ENCODE measurements around the gene ZNF316. TPM values are rescaled to one million over a fixed set of nuclear protein-coding genes. Genes with fewer than 3 reads are reported as not detected.

Gene ZNF316
- total and polyA plus RNA-seq, 10 of the 15 experiments (the other 5 are each of a cell fraction or from before 2014, with no cell fraction given): 0.03 to 28.9 (median 5.7) TPM

- H3K9ac ChIP-seq (ENCODE audit: control insufficient read depth, insufficient read depth, low read length): no peak overlapping the region
- H4K20me1 ChIP-seq (ENCODE audit: control insufficient read depth, insufficient read depth): no peaks in the 10 kb centered on the region; the same call in 1 of the 2 replicates
- no peak overlapping the region for H2AFZ ChIP-seq (ENCODE audit: control insufficient read depth, low read depth, low read length)
- intact Hi-C loops (cut with micrococcal nuclease; ENCODE audit: unreplicated experiment): no loop called here
- H3K4me1 ChIP-seq (ENCODE audit: control insufficient read depth, insufficient read depth, low read length): peaks cover 9% of the 10 kb centered on the region; the same call in 1 of the 2 replicates
- ChIA-PET POLR2A (no interaction called here), SMC1A (ENCODE audit: uncharacterized antibody, unreplicated experiment) (no interaction called here), CTCF (no interaction called here), RAD21 (ENCODE audit: unreplicated experiment) (no interaction called here)
- in situ Hi-C loops (cut with MboI): no loop called here
- H3K4me2 ChIP-seq (ENCODE audit: control insufficient read depth, insufficient read depth): no peak overlapping the region
- TF ChIP-seq STAT3 (IDR thresholded peaks at IDR 0.05; ENCODE audit: low read depth, low read length) (no peak), SPI1 (IDR thresholded peaks at IDR 0.05; ENCODE audit: borderline replicate concordance, insufficient read depth, low read depth, low read length) (no peak), ZNF592 (IDR thresholded peaks at IDR 0.05) (no peak)
- TF ChIP-seq, protein P1, sequence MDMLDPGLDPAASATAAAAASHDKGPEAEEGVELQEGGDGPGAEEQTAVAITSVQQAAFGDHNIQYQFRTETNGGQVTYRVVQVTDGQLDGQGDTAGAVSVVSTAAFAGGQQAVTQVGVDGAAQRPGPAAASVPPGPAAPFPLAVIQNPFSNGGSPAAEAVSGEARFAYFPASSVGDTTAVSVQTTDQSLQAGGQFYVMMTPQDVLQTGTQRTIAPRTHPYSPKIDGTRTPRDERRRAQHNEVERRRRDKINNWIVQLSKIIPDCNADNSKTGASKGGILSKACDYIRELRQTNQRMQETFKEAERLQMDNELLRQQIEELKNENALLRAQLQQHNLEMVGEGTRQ (IDR thresholded peaks at IDR 0.05; ENCODE audit: borderline replicate concordance, low read depth, low read length): no peak
- H3K4me3 ChIP-seq: no peak overlapping the region
- ATAC-seq: no peak
- H3K27me3 ChIP-seq (replicated peaks in 1 of 2; ENCODE audit: control insufficient read depth in 2 of 2, insufficient read depth in 2 of 2, low read length in 1 of 2): no peaks in the 10 kb centered on the region
- H3K79me2 ChIP-seq (ENCODE audit: control insufficient read depth, insufficient read depth, low read length): peaks cover 21% of the 10 kb centered on the region
- no peaks in the 10 kb centered on the region for H3K36me3 ChIP-seq (ENCODE audit: control insufficient read depth in 2 of 2, insufficient read depth in 2 of 2, low read length in 1 of 2)
- FAIRE-seq: no peak
- H3K9me3 ChIP-seq (replicated peaks; ENCODE audit: control insufficient read depth, insufficient read depth, low read length): no peaks in the 10 kb centered on the region; the same call in 2 of the 3 replicates
- DNase-seq (ENCODE audit: low read depth, low spot score): no peak
- no TSS peak for BruUV-seq (replicated peaks)
- H3K27ac ChIP-seq (ENCODE audit: control insufficient read depth, insufficient read depth): no peak overlapping the region
- 79% methylated on average over 8 of the region's 8 CpGs for WGBS (ENCODE audit: insufficient coverage, insufficient replicate concordance, low lambda C conversion rate, missing lambda C conversion rate)
Measured at GRCh38 chr7:6634021-6634420, 3.1 kb upstream of the ZNF316 start.
